ENCODE measurements around the gene RPS6KB1.
"Not testable (repeated sequence)": the region's sequence is repeated elsewhere in the genome, so short reads cannot be mapped to it uniquely, and the experiment has no call there.

DNA sequence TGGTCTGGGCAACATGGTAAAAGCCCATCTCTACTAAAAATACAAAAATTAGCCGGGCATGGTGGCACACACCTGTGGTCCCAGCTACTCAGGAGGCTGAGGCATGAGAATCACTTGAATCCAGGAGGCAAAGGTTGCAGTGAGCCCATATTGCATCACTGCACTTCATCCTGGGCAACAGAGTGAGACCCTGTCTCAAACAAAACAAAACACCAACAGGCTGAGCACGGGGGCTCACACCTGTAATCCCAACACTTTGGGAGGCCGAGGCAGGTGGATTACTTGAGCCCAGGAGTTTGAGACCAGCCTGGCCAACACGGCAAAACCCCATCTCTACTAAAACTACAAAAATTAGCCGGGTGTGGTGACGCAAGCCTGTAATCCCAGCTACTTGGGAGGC is 82.2 kb downstream of the RPS6KB1 start:
- TF ChIP-seq, protein P1, sequence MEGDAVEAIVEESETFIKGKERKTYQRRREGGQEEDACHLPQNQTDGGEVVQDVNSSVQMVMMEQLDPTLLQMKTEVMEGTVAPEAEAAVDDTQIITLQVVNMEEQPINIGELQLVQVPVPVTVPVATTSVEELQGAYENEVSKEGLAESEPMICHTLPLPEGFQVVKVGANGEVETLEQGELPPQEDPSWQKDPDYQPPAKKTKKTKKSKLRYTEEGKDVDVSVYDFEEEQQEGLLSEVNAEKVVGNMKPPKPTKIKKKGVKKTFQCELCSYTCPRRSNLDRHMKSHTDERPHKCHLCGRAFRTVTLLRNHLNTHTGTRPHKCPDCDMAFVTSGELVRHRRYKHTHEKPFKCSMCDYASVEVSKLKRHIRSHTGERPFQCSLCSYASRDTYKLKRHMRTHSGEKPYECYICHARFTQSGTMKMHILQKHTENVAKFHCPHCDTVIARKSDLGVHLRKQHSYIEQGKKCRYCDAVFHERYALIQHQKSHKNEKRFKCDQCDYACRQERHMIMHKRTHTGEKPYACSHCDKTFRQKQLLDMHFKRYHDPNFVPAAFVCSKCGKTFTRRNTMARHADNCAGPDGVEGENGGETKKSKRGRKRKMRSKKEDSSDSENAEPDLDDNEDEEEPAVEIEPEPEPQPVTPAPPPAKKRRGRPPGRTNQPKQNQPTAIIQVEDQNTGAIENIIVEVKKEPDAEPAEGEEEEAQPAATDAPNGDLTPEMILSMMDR (IDR thresholded peaks at IDR 0.05; ENCODE audit: low read depth, low read length), result not testable (repeated sequence)
- not testable (repeated sequence) for TF ChIP-seq POLR2A (IDR thresholded peaks at IDR 0.05; ENCODE audit: extremely low read depth, insufficient read length); MYC (IDR thresholded peaks at IDR 0.05; ENCODE audit: low read depth, low read length)
- TF ChIP-seq, protein P2, sequence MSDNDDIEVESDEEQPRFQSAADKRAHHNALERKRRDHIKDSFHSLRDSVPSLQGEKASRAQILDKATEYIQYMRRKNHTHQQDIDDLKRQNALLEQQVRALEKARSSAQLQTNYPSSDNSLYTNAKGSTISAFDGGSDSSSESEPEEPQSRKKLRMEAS (IDR thresholded peaks at IDR 0.05; ENCODE audit: low read depth, low read length), result not testable (repeated sequence)

Data from NB4 (cell line).